HG03521 (cell line): ENCODE data around the gene HOXB6.

Source experiments
- ATAC-seq: cut with Tn5 transposase; IDR thresholded peaks from one replicate; pipeline ENCODE4 v1.9.1; 2021; ENCODE audit warnings: mild to moderate bottlenecking, moderate library complexity; ENCODE audit not compliant: unreplicated experiment

The HOXB6 gene

GRCh38 chr17:48555258-48556228 is 49.2 kb downstream of the HOXB6 start:
- ATAC-seq = no peak

GRCh38 chr17:48554412-48555257 is 50.2 kb downstream of the HOXB6 start:
- no peak for ATAC-seq

GRCh38 chr17:48553826-48554225 is 51.0 kb downstream of the HOXB6 start:
- ATAC-seq = no peak

- no peak for ATAC-seq
Measured at GRCh38 chr17:48553190-48553547, 51.6 kb downstream of the HOXB6 start.

GRCh38 chr17:48552466-48553189 is 52.2 kb downstream of the HOXB6 start:
- no peak for ATAC-seq

GRCh38 chr17:48551596-48552465 is 53.0 kb downstream of the HOXB6 start:
- no peak for ATAC-seq

GRCh38 chr17:48551214-48551555 is 53.6 kb downstream of the HOXB6 start:
- no peak for ATAC-seq

- no peak for ATAC-seq
Measured at GRCh38 chr17:48550502-48551213, 54.1 kb downstream of the HOXB6 start.

GRCh38 chr17:48549914-48550501 is 54.8 kb downstream of the HOXB6 start:
- ATAC-seq = no peak

- no peak for ATAC-seq
Measured at GRCh38 chr17:48549281-48549630, 55.5 kb downstream of the HOXB6 start.

- no peak for ATAC-seq
Measured at GRCh38 chr17:48548523-48549280, 56.1 kb downstream of the HOXB6 start.

GRCh38 chr17:48547808-48548522 is 56.8 kb downstream of the HOXB6 start:
- ATAC-seq = no peak

GRCh38 chr17:48546924-48547807 is 57.6 kb downstream of the HOXB6 start:
- no peak for ATAC-seq

GRCh38 chr17:48546137-48546923 is 58.5 kb downstream of the HOXB6 start:
- ATAC-seq = no peak
